Ovary (tissue), 3 donors: Measurements from ENCODE around the gene PAM.

Source experiments
- CTCF ChIP-seq, 3 donors: fragments of 450-650 bp in 2 of 3; fragments of 200-600 bp in 1 of 3; IDR thresholded peaks; one replicate each; pipeline versions ENCODE4 v1.5.1 to v1.8.0; 2016 to 2022; ENCODE audit warnings: antibody characterized with exemption in 3 of 3, mild to moderate bottlenecking in 1 of 3
- POLR2A ChIP-seq: fragments of 450-650 bp; IDR thresholded peaks from one replicate; pipeline ENCODE4 v1.6.1; 2017; ENCODE audit warnings: antibody characterized with exemption, mild to moderate bottlenecking, moderate library complexity
- donor health status: DM: no; HTN: no; CAD: no.

GRCh38 chr5:102888483-102888882 is 133.4 kb downstream of the PAM start:
- TF ChIP-seq CTCF (IDR thresholded peaks at IDR 0.05) (no peak), POLR2A (no peak)
